ENCODE results near the gene PTCHD1. TPM values are rescaled to one million over a fixed set of nuclear protein-coding genes. Genes with fewer than 3 reads are reported as not detected.

PTCHD1 gene
- total and polyA plus RNA-seq, 2 of the 13 experiments (the other 11 are each of a cell fraction or from before 2014, with no cell fraction given): not detected

DNA sequence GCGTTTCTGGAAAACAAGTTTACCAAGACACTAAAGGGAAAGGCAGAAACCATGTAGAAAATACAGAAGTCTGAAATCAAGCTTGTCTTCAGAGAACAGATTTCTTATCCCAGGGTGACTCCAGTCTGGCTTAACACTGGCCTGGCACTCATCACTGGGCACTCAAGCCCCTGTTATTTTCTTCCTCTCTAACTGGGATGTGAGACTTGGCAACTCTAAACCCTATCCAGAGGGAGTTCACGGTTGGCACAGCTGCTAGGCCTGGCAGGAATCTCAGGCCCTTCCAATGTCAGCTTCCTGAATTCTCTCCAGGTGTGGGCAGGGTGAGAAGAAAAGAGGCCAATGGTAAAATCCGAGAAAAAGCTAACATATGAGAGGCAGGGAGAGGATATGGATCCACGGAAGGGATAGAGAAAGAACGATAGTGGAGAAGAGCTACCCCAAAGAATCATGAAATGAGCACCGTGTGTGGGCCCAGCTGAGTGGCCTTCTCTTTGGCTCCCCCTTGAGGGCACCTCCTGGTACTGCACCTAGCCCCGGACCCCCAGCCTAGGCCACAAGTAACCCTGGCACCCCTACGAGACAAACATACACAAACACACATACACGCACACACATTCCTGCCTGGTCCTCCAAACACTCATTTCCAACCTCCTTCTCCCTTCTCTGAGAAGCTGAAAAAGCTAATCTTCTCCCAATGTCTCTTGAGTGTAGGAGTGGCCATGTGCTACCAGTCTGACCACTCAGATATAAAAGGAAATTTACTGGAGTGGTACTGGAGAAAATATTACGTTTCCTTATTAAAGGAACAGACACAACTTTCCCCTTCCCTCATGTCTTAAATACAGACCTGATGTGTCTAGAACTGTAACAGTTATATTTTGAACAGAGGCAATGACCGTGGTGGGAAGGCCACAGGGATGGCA lies 16.6 kb upstream of the PTCHD1 start:
- Histone ChIP-seq H3K9me3 (ENCODE audit: low read length) (no peaks in the 10 kb centered on the region), H2AFZ (ENCODE audit: low read length) (no peak overlapping the region), H3K4me2 (ENCODE audit: low read depth, low read length) (no peak overlapping the region), H3K9ac (ENCODE audit: insufficient read depth, low read depth, low read length) (no peak overlapping the region), H4K20me1 (ENCODE audit: insufficient read depth, low read length) (no peaks in the 10 kb centered on the region), H3K79me2 (ENCODE audit: insufficient read depth, low read length) (no peaks in the 10 kb centered on the region), H3K4me3 (replicated peaks in 1 of 3; ENCODE audit: insufficient read depth in 1 of 3, low read depth in 2 of 3, low read length in 3 of 3) (no peak overlapping the region), H3K36me3 (replicated peaks in 1 of 2; ENCODE audit: control insufficient read depth in 1 of 2, insufficient read depth in 2 of 2, low read length in 2 of 2) (no peaks in the 10 kb centered on the region), H3K4me1 (ENCODE audit: insufficient read depth, low read length) (no peaks in the 10 kb centered on the region), H3K27me3 (ENCODE audit: control insufficient read depth in 1 of 2, insufficient read depth in 2 of 2, low read length in 2 of 2) (no peaks in the 10 kb centered on the region), H3K27ac (ENCODE audit: extremely low read length, insufficient read depth, low read length) (no peak overlapping the region)
- in situ Hi-C loops (cut with HindIII; ENCODE audit: extremely low pct_ligation_motif_present, low pct_unique_long_range_greater_than_20kb) (no loop called here), intact Hi-C loops (cut with micrococcal nuclease; ENCODE audit: unreplicated experiment) (loop anchor here (5.0 to 10.0 kb wide), 2 partner anchors 313 to 1181 kb away; no protein-coding TSS in a partner anchor)
- FAIRE-seq: peak; percentile 61
- ATAC-seq: peak; percentile 82
- DNase-seq (ENCODE audit: low spot score): no peak
- WGBS (ENCODE audit: low lambda C conversion rate): 10% methylated on average over 11 of the region's 11 CpGs
- POLR2A ChIA-PET: no interaction called here
- TF ChIP-seq ZNF20 (CRISPR knock-in tag; IDR thresholded peaks at IDR 0.05): no peak
- no peak for TF ChIP-seq USF2 (IDR thresholded peaks at IDR 0.05; ENCODE audit: low read depth, low read length)
- no peak for TF ChIP-seq USF2 (CRISPR knock-in tag; IDR thresholded peaks at IDR 0.05; ENCODE audit: borderline replicate concordance)
- 0 out of 2 replicates have a peak, but pooled peaks have one; percentile 15 for TF ChIP-seq SMC3 (IDR thresholded peaks at IDR 0.05; ENCODE audit: low read length)
- TF ChIP-seq TFAP4 (IDR thresholded peaks at IDR 0.05; ENCODE audit: borderline replicate concordance, low read depth): 0 out of 2 replicates have a peak, but pooled peaks have one; percentile 17
- peak; percentile 44 for TF ChIP-seq STAG1 (CRISPR knock-in tag; IDR thresholded peaks at IDR 0.05)
- no peak for TF ChIP-seq HNRNPK (IDR thresholded peaks at IDR 0.05; ENCODE audit: low read depth, low read length, poor library complexity, severe bottlenecking)
- no peak for TF ChIP-seq AGO1 (IDR thresholded peaks at IDR 0.05; ENCODE audit: low read depth, low read length, poor library complexity, severe bottlenecking)
- no peak for TF ChIP-seq ZNF549 (CRISPR knock-in tag; IDR thresholded peaks at IDR 0.05)
- TF ChIP-seq, protein P1, sequence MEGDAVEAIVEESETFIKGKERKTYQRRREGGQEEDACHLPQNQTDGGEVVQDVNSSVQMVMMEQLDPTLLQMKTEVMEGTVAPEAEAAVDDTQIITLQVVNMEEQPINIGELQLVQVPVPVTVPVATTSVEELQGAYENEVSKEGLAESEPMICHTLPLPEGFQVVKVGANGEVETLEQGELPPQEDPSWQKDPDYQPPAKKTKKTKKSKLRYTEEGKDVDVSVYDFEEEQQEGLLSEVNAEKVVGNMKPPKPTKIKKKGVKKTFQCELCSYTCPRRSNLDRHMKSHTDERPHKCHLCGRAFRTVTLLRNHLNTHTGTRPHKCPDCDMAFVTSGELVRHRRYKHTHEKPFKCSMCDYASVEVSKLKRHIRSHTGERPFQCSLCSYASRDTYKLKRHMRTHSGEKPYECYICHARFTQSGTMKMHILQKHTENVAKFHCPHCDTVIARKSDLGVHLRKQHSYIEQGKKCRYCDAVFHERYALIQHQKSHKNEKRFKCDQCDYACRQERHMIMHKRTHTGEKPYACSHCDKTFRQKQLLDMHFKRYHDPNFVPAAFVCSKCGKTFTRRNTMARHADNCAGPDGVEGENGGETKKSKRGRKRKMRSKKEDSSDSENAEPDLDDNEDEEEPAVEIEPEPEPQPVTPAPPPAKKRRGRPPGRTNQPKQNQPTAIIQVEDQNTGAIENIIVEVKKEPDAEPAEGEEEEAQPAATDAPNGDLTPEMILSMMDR (CRISPR knock-in tag; IDR thresholded peaks at IDR 0.05): peak; percentile 62
- no peak for TF ChIP-seq ZNF160 (CRISPR knock-in tag; IDR thresholded peaks at IDR 0.05)
- TF ChIP-seq ZNF773 (CRISPR knock-in tag; IDR thresholded peaks at IDR 0.05; ENCODE audit: borderline replicate concordance): no peak
- CTCF ChIA-PET (ENCODE audit: low intra/inter-chr PET ratio, low total read pairs): no interaction called here
- no TSS peak for BruUV-seq (replicated peaks)
